RPMI8226 (cell line): Measurements from ENCODE around the gene LAG3.
A peak's percentile ranks its signal among the peaks of the same experiment; 100 is the strongest.

Source experiments
- DNase-seq: peaks from one replicate; pipeline ENCODE4 v3.0.0-alpha.2; 2015

Gene LAG3

DNA sequence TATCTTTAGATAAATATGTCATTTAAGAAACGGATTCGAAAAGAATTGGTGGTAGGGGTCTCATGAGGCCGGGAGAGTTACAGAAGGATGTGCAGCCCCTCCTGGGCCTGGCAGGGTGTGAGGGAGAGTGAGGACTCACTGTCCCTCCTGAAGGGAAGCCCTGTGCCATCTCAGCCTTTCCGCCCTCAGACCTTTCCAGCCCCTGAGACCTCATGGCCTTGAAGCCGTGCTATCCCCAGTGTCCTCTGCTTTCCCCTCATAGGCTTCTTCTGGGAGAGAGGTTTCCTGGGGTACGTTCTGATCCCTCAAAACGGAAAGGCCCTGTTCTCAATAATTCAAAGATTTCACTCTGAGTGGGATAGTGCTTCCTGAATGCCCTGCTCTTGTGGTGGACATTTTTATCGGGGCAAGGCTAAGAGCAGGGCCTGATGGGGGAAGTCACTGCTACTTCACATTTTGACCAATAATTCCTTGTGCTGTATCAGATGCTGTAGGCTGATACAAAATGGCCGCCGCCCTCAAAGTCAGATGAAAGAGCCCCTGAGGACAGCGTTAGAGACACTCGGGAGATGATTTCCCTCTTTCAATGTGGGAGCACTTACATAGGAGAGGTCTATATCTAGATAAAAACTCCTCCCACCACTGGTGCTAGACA is 18.3 kb downstream of the LAG3 start:
- DNase-seq: peak; percentile 1

GRCh38 chr12:6791931-6792520 is 19.7 kb downstream of the LAG3 start:
- DNase-seq: peak; percentile 1

- peak; percentile 16 for DNase-seq
These were observed 20.3 kb downstream of the LAG3 start for GRCh38 chr12:6792522-6793201.

DNA sequence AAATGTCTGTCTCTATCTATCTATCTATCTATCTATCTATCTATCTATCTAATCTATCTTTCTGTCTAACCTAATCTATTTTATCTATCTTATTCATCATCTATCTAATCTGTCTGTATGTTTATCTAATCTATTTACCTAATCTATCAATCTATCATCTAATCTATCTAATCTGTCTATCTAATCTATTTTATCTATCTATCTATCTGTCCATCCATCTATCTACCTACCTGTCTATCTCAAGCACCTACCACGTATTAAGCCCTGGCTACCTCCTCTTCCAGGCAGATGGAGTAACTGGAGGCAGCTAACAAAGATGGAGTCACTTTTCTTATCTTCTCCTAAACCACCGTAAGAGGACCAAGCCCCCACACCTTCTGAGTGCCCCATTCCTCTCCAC is 22.8 kb downstream of the LAG3 start:
- no peak for DNase-seq

- peak; percentile 1 for DNase-seq
These were observed 24.3 kb downstream of the LAG3 start for GRCh38 chr12:6796576-6796975.

- DNase-seq: peak; percentile 5
These were observed 26.8 kb downstream of the LAG3 start for GRCh38 chr12:6799147-6799546.

DNA sequence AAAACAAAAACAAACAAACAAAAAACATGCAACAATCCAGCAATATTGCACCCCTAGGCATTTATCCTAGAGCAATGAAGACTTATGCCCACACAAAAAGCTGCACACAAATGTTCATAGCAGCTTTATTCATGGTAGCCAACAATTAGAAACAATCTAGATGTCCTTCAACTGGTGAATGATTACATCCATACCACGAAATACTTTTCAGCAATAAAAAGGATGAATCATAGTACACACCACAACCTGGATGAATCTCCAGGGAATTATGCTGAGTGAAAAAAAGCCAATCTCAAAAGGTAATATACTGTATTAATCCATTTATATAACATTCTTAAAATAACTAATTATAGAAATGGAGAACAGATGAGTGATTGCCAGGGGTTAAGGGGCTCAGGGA is 34.9 kb downstream of the LAG3 start:
- DNase-seq: no peak

- DNase-seq: no peak
These were observed 36.7 kb downstream of the LAG3 start for GRCh38 chr12:6809056-6809455.

- DNase-seq: no peak
These were observed 38.4 kb downstream of the LAG3 start for GRCh38 chr12:6810758-6811157.

DNA sequence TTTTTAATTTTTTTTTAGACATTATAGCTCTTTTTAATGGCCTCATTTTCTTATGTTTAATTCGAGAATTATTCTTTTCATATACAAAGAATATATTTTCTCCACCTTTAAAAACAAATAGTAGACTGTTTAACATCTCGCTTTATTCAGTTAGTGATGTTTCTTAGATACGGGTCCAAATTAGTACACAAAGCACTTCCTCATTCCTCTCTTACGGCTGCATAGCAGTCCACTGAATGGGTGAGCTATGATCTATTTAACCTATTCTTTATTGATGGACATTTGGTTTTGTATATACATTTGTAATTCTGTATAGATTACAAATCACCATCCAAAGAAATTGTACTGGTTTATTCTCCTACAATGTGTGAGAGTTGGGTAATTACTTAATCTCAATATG is 41.0 kb downstream of the LAG3 start:
- DNase-seq: peak; percentile 2

GRCh38 chr12:6816598-6816997 is 44.3 kb downstream of the LAG3 start:
- DNase-seq: peak; percentile 1

DNA sequence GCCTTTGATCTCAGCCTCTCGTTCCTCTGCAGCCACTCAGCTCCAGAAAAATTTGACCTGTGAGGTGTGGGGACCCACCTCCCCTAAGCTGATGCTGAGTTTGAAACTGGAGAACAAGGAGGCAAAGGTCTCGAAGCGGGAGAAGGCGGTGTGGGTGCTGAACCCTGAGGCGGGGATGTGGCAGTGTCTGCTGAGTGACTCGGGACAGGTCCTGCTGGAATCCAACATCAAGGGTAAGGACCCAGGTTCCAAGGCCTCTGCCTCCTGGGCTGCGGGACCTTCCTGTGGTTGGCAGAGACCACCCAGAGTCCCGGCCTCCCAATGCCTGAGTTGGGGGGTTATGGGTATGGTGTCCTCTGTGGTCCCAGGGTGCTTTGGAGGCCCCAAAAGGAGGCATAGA is 44.8 kb downstream of the LAG3 start:
- peak; percentile 1 for DNase-seq

DNA sequence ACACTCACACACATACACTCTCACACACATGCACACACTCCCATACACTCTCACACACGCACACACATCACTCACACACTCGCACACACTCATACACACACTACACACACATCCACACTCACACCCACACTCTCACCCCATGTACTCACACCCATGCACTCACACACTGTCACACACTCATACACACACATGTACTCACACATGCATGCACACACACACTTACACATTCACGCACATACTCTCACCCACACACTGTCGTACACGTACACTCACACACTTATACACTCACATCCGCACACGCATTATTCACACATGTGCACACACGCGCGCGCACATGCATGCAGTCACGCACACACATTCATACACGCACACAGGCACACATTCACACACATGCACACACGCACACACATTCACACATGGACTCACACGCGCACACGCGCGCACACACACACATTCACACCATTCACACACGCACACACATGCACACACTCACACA is 45.4 kb downstream of the LAG3 start:
- no peak for DNase-seq

GRCh38 chr12:6818222-6818621 is 45.9 kb downstream of the LAG3 start:
- DNase-seq: peak; percentile 26

GRCh38 chr12:6818645-6819044 is 46.3 kb downstream of the LAG3 start:
- peak; percentile 1 for DNase-seq

- DNase-seq: peak; percentile 2
These were observed 47.0 kb downstream of the LAG3 start for GRCh38 chr12:6819106-6820030.

DNA sequence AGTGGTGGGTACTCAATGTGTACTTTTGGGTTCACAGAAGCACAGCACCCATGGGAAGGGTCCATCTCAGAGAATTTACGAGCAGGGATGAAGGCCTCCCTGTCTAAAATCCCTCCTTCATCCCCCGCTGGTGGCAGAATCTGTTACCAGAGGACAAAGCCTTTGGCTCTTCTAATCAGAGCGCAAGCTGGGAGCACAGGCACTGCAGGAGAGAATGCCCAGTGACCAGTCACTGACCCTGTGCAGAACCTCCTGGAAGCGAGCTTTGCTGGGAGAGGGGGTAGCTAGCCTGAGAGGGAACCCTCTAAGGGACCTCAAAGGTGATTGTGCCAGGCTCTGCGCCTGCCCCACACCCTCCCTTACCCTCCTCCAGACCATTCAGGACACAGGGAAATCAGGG is 47.8 kb downstream of the LAG3 start:
- peak; percentile 1 for DNase-seq

- peak; percentile 23 for DNase-seq
These were observed 49.5 kb downstream of the LAG3 start, which contains the start of gene GPR162 for GRCh38 chr12:6821591-6822425. TSS of gene GPR162 (plus strand) at chr12:6821821. CDS start at chr12:6823899, 2,078 bp downstream.

GRCh38 chr12:6822426-6823135 is 50.3 kb downstream of the LAG3 start:
- DNase-seq: no peak

- no peak for DNase-seq
These were observed 51.1 kb downstream of the LAG3 start for GRCh38 chr12:6823182-6824084.
